ENCODE data around the gene AUH.

Gene AUH

GRCh38 chr9:91338681-91339080 is 23.0 kb downstream of the AUH start:
- H3K27ac Mint-ChIP-seq = no peak overlapping the region

GRCh38 chr9:91336786-91337185 is 24.9 kb downstream of the AUH start:
- no peak overlapping the region for H3K4me3 Mint-ChIP-seq
- peaks cover 70% of the 10 kb centered on the region for H3K36me3 Mint-ChIP-seq (ENCODE audit: low read depth)
- H3K4me1 Mint-ChIP-seq (ENCODE audit: low read depth) = peaks cover 45% of the 10 kb centered on the region
- H3K27me3 Mint-ChIP-seq = no peaks in the 10 kb centered on the region
- DNase-seq = no peak
- no peaks in the 10 kb centered on the region for H3K9me3 Mint-ChIP-seq
- H3K27ac Mint-ChIP-seq = no peak overlapping the region

More at GRCh38 chr9:91338681-91339080, 23.0 kb downstream of the AUH start:
- Mint-ChIP-seq H3K36me3 (ENCODE audit: low read depth) (peaks cover 72% of the 10 kb centered on the region), H3K4me3 (no peak overlapping the region), H3K9me3 (peaks cover 4% of the 10 kb centered on the region), H3K4me1 (ENCODE audit: low read depth) (peaks cover 49% of the 10 kb centered on the region), H3K27me3 (no peaks in the 10 kb centered on the region)
- no peak for DNase-seq

GRCh38 chr9:91334053-91334452 is 27.7 kb downstream of the AUH start:
- Mint-ChIP-seq H3K4me1 (ENCODE audit: low read depth) (peaks cover 21% of the 10 kb centered on the region), H3K27ac (no peak overlapping the region), H3K27me3 (no peaks in the 10 kb centered on the region), H3K9me3 (peaks cover 3% of the 10 kb centered on the region), H3K36me3 (ENCODE audit: low read depth) (peaks cover 65% of the 10 kb centered on the region), H3K4me3 (no peak overlapping the region)
- no peak for DNase-seq

- H3K27me3 Mint-ChIP-seq = no peaks in the 10 kb centered on the region
- H3K36me3 Mint-ChIP-seq (ENCODE audit: low read depth) = peaks cover 68% of the 10 kb centered on the region
- H3K27ac Mint-ChIP-seq = no peak overlapping the region
- no peak for DNase-seq
- peaks cover 19% of the 10 kb centered on the region for H3K4me1 Mint-ChIP-seq (ENCODE audit: low read depth)
- peaks cover 3% of the 10 kb centered on the region for H3K9me3 Mint-ChIP-seq
- no peak overlapping the region for H3K4me3 Mint-ChIP-seq
These were observed 28.2 kb downstream of the AUH start for GRCh38 chr9:91333551-91333950.

GRCh38 chr9:91332546-91333231 is 29.0 kb downstream of the AUH start:
- H3K4me3 Mint-ChIP-seq = no peak overlapping the region
- H3K27ac Mint-ChIP-seq = peak overlapping the region; percentile 3
- DNase-seq = no peak
- no peaks in the 10 kb centered on the region for H3K27me3 Mint-ChIP-seq
- H3K36me3 Mint-ChIP-seq (ENCODE audit: low read depth) = peaks cover 68% of the 10 kb centered on the region
- peaks cover 5% of the 10 kb centered on the region for H3K9me3 Mint-ChIP-seq
- H3K4me1 Mint-ChIP-seq (ENCODE audit: low read depth) = peaks cover 18% of the 10 kb centered on the region

GRCh38 chr9:91331849-91332248 is 29.9 kb downstream of the AUH start:
- H3K27me3 Mint-ChIP-seq = no peaks in the 10 kb centered on the region
- H3K4me3 Mint-ChIP-seq = no peak overlapping the region
- DNase-seq = no peak
- H3K36me3 Mint-ChIP-seq (ENCODE audit: low read depth) = peaks cover 70% of the 10 kb centered on the region
- peaks cover 5% of the 10 kb centered on the region for H3K9me3 Mint-ChIP-seq
- peaks cover 19% of the 10 kb centered on the region for H3K4me1 Mint-ChIP-seq (ENCODE audit: low read depth)
- no peak overlapping the region for H3K27ac Mint-ChIP-seq

- Mint-ChIP-seq H3K4me3 (no peak overlapping the region), H3K9me3 (peaks cover 5% of the 10 kb centered on the region), H3K27me3 (no peaks in the 10 kb centered on the region), H3K36me3 (ENCODE audit: low read depth) (peaks cover 80% of the 10 kb centered on the region), H3K27ac (no peak overlapping the region), H3K4me1 (ENCODE audit: low read depth) (peaks cover 10% of the 10 kb centered on the region)
- DNase-seq = no peak
These were observed 33.5 kb downstream of the AUH start for GRCh38 chr9:91328186-91328585.

- no peaks in the 10 kb centered on the region for H3K27me3 Mint-ChIP-seq
- peaks cover 86% of the 10 kb centered on the region for H3K36me3 Mint-ChIP-seq (ENCODE audit: low read depth)
- no peaks in the 10 kb centered on the region for H3K9me3 Mint-ChIP-seq
- DNase-seq = no peak
- H3K4me3 Mint-ChIP-seq = no peak overlapping the region
- H3K4me1 Mint-ChIP-seq (ENCODE audit: low read depth) = peaks cover 2% of the 10 kb centered on the region
- no peak overlapping the region for H3K27ac Mint-ChIP-seq
These were observed 40.0 kb downstream of the AUH start for GRCh38 chr9:91321691-91322090.

GRCh38 chr9:91320299-91320698 is 41.4 kb downstream of the AUH start:
- DNase-seq = no peak
- Mint-ChIP-seq H3K27me3 (no peaks in the 10 kb centered on the region), H3K9me3 (no peaks in the 10 kb centered on the region), H3K4me3 (no peak overlapping the region), H3K4me1 (ENCODE audit: low read depth) (peaks cover 2% of the 10 kb centered on the region), H3K36me3 (ENCODE audit: low read depth) (peaks cover 87% of the 10 kb centered on the region), H3K27ac (no peak overlapping the region)

GRCh38 chr9:91316093-91316492 is 45.6 kb downstream of the AUH start:
- H3K4me1 Mint-ChIP-seq (ENCODE audit: low read depth) = peaks cover 11% of the 10 kb centered on the region

GRCh38 chr9:91315191-91315590 is 46.5 kb downstream of the AUH start:
- Mint-ChIP-seq H3K4me3 (no peak overlapping the region), H3K4me1 (ENCODE audit: low read depth) (peaks cover 11% of the 10 kb centered on the region), H3K36me3 (ENCODE audit: low read depth) (peaks cover 87% of the 10 kb centered on the region), H3K27me3 (no peaks in the 10 kb centered on the region), H3K27ac (no peak overlapping the region), H3K9me3 (no peaks in the 10 kb centered on the region)
- DNase-seq = no peak

More at GRCh38 chr9:91316093-91316492, 45.6 kb downstream of the AUH start:
- Mint-ChIP-seq H3K36me3 (ENCODE audit: low read depth) (peaks cover 88% of the 10 kb centered on the region), H3K27ac (no peak overlapping the region), H3K9me3 (no peaks in the 10 kb centered on the region), H3K27me3 (no peaks in the 10 kb centered on the region), H3K4me3 (no peak overlapping the region)
- no peak for DNase-seq

- Mint-ChIP-seq H3K27ac (no peak overlapping the region), H3K36me3 (ENCODE audit: low read depth) (peaks cover 80% of the 10 kb centered on the region), H3K9me3 (no peaks in the 10 kb centered on the region)
These were observed 48.9 kb downstream of the AUH start for GRCh38 chr9:91312717-91313325.

GRCh38 chr9:91310037-91310436 is 51.7 kb downstream of the AUH start:
- Mint-ChIP-seq H3K9me3 (no peaks in the 10 kb centered on the region), H3K36me3 (ENCODE audit: low read depth) (peaks cover 76% of the 10 kb centered on the region), H3K4me1 (ENCODE audit: low read depth) (peaks cover 28% of the 10 kb centered on the region), H3K4me3 (no peak overlapping the region), H3K27me3 (no peaks in the 10 kb centered on the region), H3K27ac (no peak overlapping the region)
- no peak for DNase-seq

More at GRCh38 chr9:91312717-91313325, 48.9 kb downstream of the AUH start:
- Mint-ChIP-seq H3K4me3 (no peak overlapping the region), H3K27me3 (no peaks in the 10 kb centered on the region), H3K4me1 (ENCODE audit: low read depth) (peaks cover 17% of the 10 kb centered on the region)
- no peak for DNase-seq

- Mint-ChIP-seq H3K27me3 (no peaks in the 10 kb centered on the region), H3K4me3 (no peak overlapping the region), H3K9me3 (no peaks in the 10 kb centered on the region), H3K36me3 (ENCODE audit: low read depth) (peaks cover 71% of the 10 kb centered on the region), H3K27ac (peak overlapping the region; percentile 53), H3K4me1 (ENCODE audit: low read depth) (peaks cover 30% of the 10 kb centered on the region)
- DNase-seq = no peak
These were observed 53.5 kb downstream of the AUH start for GRCh38 chr9:91308191-91308590.

GRCh38 chr9:91307279-91307678 is 54.4 kb downstream of the AUH start:
- no peak for DNase-seq
- peaks cover 66% of the 10 kb centered on the region for H3K36me3 Mint-ChIP-seq (ENCODE audit: low read depth)
- H3K27me3 Mint-ChIP-seq = no peaks in the 10 kb centered on the region

More at GRCh38 chr9:91307279-91307678, 54.4 kb downstream of the AUH start:
- no peak overlapping the region for H3K27ac Mint-ChIP-seq
- no peak overlapping the region for H3K4me3 Mint-ChIP-seq
- H3K4me1 Mint-ChIP-seq (ENCODE audit: low read depth) = peaks cover 29% of the 10 kb centered on the region
- no peaks in the 10 kb centered on the region for H3K9me3 Mint-ChIP-seq

Measured in activated T-cell treated with anti-CD3 and anti-CD28 coated beads, Interleukin-2, amount 50 U/mL, for 24 hours (primary cell).